CD1c-positive myeloid dendritic cell (primary cell): ENCODE results near the gene FARS2.

Experiments
- DNase-seq: peaks from one replicate; pipeline ENCODE4 v3.0.0-alpha.2; 2016; ENCODE audit errors: extremely low spot score

FARS2 gene

GRCh38 chr6:5425797-5426196 lies 164.5 kb downstream of the FARS2 start:
- DNase-seq = no peak

GRCh38 chr6:5427586-5427985 lies 166.3 kb downstream of the FARS2 start:
- DNase-seq = no peak

GRCh38 chr6:5433324-5433723 lies 172.0 kb downstream of the FARS2 start:
- DNase-seq = no peak

GRCh38 chr6:5435449-5435848 lies 174.1 kb downstream of the FARS2 start:
- no peak for DNase-seq

- no peak for DNase-seq
Measured at GRCh38 chr6:5438922-5439584, 177.7 kb downstream of the FARS2 start.

- DNase-seq = no peak
Measured at GRCh38 chr6:5439749-5440148, 178.4 kb downstream of the FARS2 start.

- no peak for DNase-seq
Measured at GRCh38 chr6:5442319-5442718, 181.0 kb downstream of the FARS2 start.

- DNase-seq = no peak
Measured at GRCh38 chr6:5442916-5443315, 181.6 kb downstream of the FARS2 start.

GRCh38 chr6:5443491-5443890 lies 182.2 kb downstream of the FARS2 start:
- DNase-seq = no peak

GRCh38 chr6:5446362-5447075 lies 185.2 kb downstream of the FARS2 start:
- DNase-seq = no peak

- no peak for DNase-seq
Measured at GRCh38 chr6:5447921-5448320, 186.6 kb downstream of the FARS2 start.

GRCh38 chr6:5450073-5450472 lies 188.8 kb downstream of the FARS2 start:
- DNase-seq = no peak

- DNase-seq = no peak
Measured at GRCh38 chr6:5453546-5453945, 192.2 kb downstream of the FARS2 start.

GRCh38 chr6:5455142-5455541 lies 193.8 kb downstream of the FARS2 start:
- no peak for DNase-seq

- DNase-seq = no peak
Measured at GRCh38 chr6:5457041-5457440, 195.7 kb downstream of the FARS2 start.

GRCh38 chr6:5457983-5458683 lies 196.8 kb downstream of the FARS2 start:
- no peak for DNase-seq

GRCh38 chr6:5459346-5459745 lies 198.0 kb downstream of the FARS2 start:
- no peak for DNase-seq

GRCh38 chr6:5461365-5461764 lies 200.1 kb downstream of the FARS2 start:
- DNase-seq = no peak

GRCh38 chr6:5462856-5463255 lies 201.5 kb downstream of the FARS2 start:
- no peak for DNase-seq

GRCh38 chr6:5463690-5464089 lies 202.4 kb downstream of the FARS2 start:
- no peak for DNase-seq

- DNase-seq = no peak
Measured at GRCh38 chr6:5464099-5464885, 203.0 kb downstream of the FARS2 start.
